Tibial artery (tissue), 4 donors: ENCODE measurements around the gene PDE9A.

ENCODE experiments used
- DNase-seq, 2 donors: peaks; one replicate each; pipeline ENCODE4 v3.0.0-alpha.2; 2019
- H3K27ac ChIP-seq, 2 donors: fragments of 200-600 bp; sonication (generic) in 1 of 2; 1 replicate in 1 of 2; 2 replicates in 1 of 2; pipeline ENCODE4 v1.5.1; 2018 to 2019; ENCODE audit warnings: mild to moderate bottlenecking in 1 of 2
- H3K27me3 ChIP-seq, 2 donors: fragments of 200-600 bp; sonication (generic) in 1 of 2; one replicate each; pipeline versions ENCODE4 v1.5.1 to v1.6.0; 2016 to 2019
- H3K36me3 ChIP-seq, 3 donors: fragments of 200-600 bp; sonication (generic) in 2 of 3; one replicate each; pipeline ENCODE4 v1.5.1; 2016 to 2019; ENCODE audit warnings: mild to moderate bottlenecking in 2 of 3
- H3K4me1 ChIP-seq, 4 donors: fragments of 200-600 bp; sonication (generic) in 2 of 4; 1 replicate in 3 of 4; 2 replicates in 1 of 4; pipeline ENCODE4 v1.5.1; 2016 to 2019
- H3K4me3 ChIP-seq, 2 donors: fragments of 200-600 bp; sonication (generic) in 1 of 2; 1 replicate in 1 of 2; 2 replicates in 1 of 2; pipeline ENCODE4 v1.5.1; 2018 to 2019; ENCODE audit warnings: mild to moderate bottlenecking in 2 of 2
- H3K9me3 ChIP-seq, 3 donors: fragments of 200-600 bp; sonication (generic) in 1 of 3; one replicate each; pipeline ENCODE4 v1.5.1; 2016 to 2019
- CTCF ChIP-seq, 2 experiments: fragments of 200-600 bp in 1 of 2; fragments of 450-650 bp in 1 of 2; IDR thresholded peaks; one replicate each; pipeline ENCODE4 v1.5.1; 2017 to 2019; ENCODE audit warnings: antibody characterized with exemption in 2 of 2, mild to moderate bottlenecking in 1 of 2, moderate library complexity in 1 of 2
- intact Hi-C: fragments of 100-400 bp; cut with DNase I; formaldehyde crosslinking; loops from one replicate; pipeline ENCODE4 v1.15.0; 2023; ENCODE audit warnings: low total_unique reads

The PDE9A gene

GRCh38 chr21:42679319-42680057 lies 26.1 kb downstream of the PDE9A start:
- TF ChIP-seq CTCF (IDR thresholded peaks at IDR 0.05) = no peak
- H3K27me3 ChIP-seq = peaks cover 0 to 19% of the 10 kb centered on the region in 2 donors
- H3K27ac ChIP-seq = no peak overlapping the region
- H3K4me3 ChIP-seq = no peak overlapping the region
- DNase-seq = no peak
- no peaks in the 10 kb centered on the region for H3K36me3 ChIP-seq
- H3K4me1 ChIP-seq = peaks cover 0 to 6% (median 0%) of the 10 kb centered on the region in 4 donors
- intact Hi-C loops = no loop called here
- H3K9me3 ChIP-seq = no peaks in the 10 kb centered on the region

- no peaks in the 10 kb centered on the region for H3K9me3 ChIP-seq
- no peak overlapping the region for H3K27ac ChIP-seq
- H3K4me3 ChIP-seq = no peak overlapping the region
- no peaks in the 10 kb centered on the region for H3K36me3 ChIP-seq
- intact Hi-C loops = no loop called here
- peaks cover 0 to 19% of the 10 kb centered on the region in 2 donors for H3K27me3 ChIP-seq
- no peak for TF ChIP-seq CTCF (IDR thresholded peaks at IDR 0.05)
- no peak for DNase-seq
- H3K4me1 ChIP-seq = peaks cover 0 to 5% (median 0%) of the 10 kb centered on the region in 4 donors
These were observed 26.6 kb downstream of the PDE9A start for GRCh38 chr21:42680058-42680330.

- Histone ChIP-seq H3K36me3 (no peaks in the 10 kb centered on the region), H3K27me3 (peaks cover 0 to 19% of the 10 kb centered on the region in 2 donors), H3K4me3 (no peak overlapping the region), H3K9me3 (no peaks in the 10 kb centered on the region), H3K27ac (no peak overlapping the region), H3K4me1 (peaks cover 0 to 5% (median 0%) of the 10 kb centered on the region in 4 donors)
- no peak for DNase-seq
- intact Hi-C loops = no loop called here
- no peak for TF ChIP-seq CTCF (IDR thresholded peaks at IDR 0.05)
These were observed 27.0 kb downstream of the PDE9A start for GRCh38 chr21:42680429-42680828.

- no peak for DNase-seq
- H3K9me3 ChIP-seq = no peaks in the 10 kb centered on the region
- H3K36me3 ChIP-seq = no peaks in the 10 kb centered on the region
- peaks cover 0 to 19% of the 10 kb centered on the region in 2 donors for H3K27me3 ChIP-seq
- H3K4me3 ChIP-seq = no peak overlapping the region
- peaks cover 0 to 5% (median 0%) of the 10 kb centered on the region in 4 donors for H3K4me1 ChIP-seq
- intact Hi-C loops = no loop called here
- H3K27ac ChIP-seq = no peak overlapping the region
- no peak for TF ChIP-seq CTCF (IDR thresholded peaks at IDR 0.05)
These were observed 28.1 kb downstream of the PDE9A start for GRCh38 chr21:42681296-42682206.

GRCh38 chr21:42682661-42683210 lies 29.3 kb downstream of the PDE9A start:
- DNase-seq = no peak
- H3K36me3 ChIP-seq = no peaks in the 10 kb centered on the region

More at GRCh38 chr21:42682661-42683210, 29.3 kb downstream of the PDE9A start:
- H3K27ac ChIP-seq = no peak overlapping the region
- no peaks in the 10 kb centered on the region for H3K9me3 ChIP-seq
- intact Hi-C loops = no loop called here
- TF ChIP-seq CTCF (IDR thresholded peaks at IDR 0.05) = no peak
- H3K4me1 ChIP-seq = peaks cover 0 to 5% (median 0%) of the 10 kb centered on the region in 4 donors
- H3K4me3 ChIP-seq = no peak overlapping the region
- peaks cover 0 to 19% of the 10 kb centered on the region in 2 donors for H3K27me3 ChIP-seq
